ENCODE results near the gene FOXI3. TPM values are rescaled to one million over a fixed set of nuclear protein-coding genes. Genes with fewer than 3 reads are reported as not detected.

FOXI3 gene
- total RNA-seq, 1 experiment from 2014 or later, result not detected

- H3K27me3 Mint-ChIP-seq (ENCODE audit: insufficient read depth, unreplicated experiment), result peaks cover 9% of the 10 kb centered on the region
- intact Hi-C loops (cut with micrococcal nuclease; ENCODE audit: unreplicated experiment), result loop anchor here (2.0 to 10.0 kb wide), 3 partner anchors 106 to 150 kb away; no protein-coding TSS in a partner anchor
- TF ChIP-seq CTCF (IDR thresholded peaks at IDR 0.05; ENCODE audit: insufficient read depth in 1 of 2, low read depth in 1 of 2, low read length in 1 of 2, severe bottlenecking in 1 of 2, unreplicated experiment in 1 of 2), result no peak
These were observed 6.1 kb upstream of the FOXI3 start for GRCh38 chr2:88458633-88459032.

GRCh38 chr2:88452980-88453582, 588 bp upstream of the FOXI3 start:
- BruUV-seq (replicated peaks), result no TSS peak
- H3K9me3 Mint-ChIP-seq (ENCODE audit: unreplicated experiment), result no peaks in the 10 kb centered on the region

More at GRCh38 chr2:88458633-88459032, 6.1 kb upstream of the FOXI3 start:
- H3K4me3 Mint-ChIP-seq (ENCODE audit: unreplicated experiment), result no peak overlapping the region
- peaks cover 8% of the 10 kb centered on the region for H3K4me1 Mint-ChIP-seq (ENCODE audit: low read depth, unreplicated experiment)
- no TSS peak for BruUV-seq (replicated peaks)
- Histone ChIP-seq H3K27me3 (replicated peaks; ENCODE audit: control insufficient read depth, insufficient read depth, low read length) (no peaks in the 10 kb centered on the region), H3K4me1 (peaks cover 11% of the 10 kb centered on the region; the same call in 1 of the 2 replicates), H3K36me3 (ENCODE audit: control insufficient read depth, insufficient read depth, low read length) (no peaks in the 10 kb centered on the region), H3K4me3 (ENCODE audit: low read depth, low read length) (no peak overlapping the region), H3K9me3 (no peaks in the 10 kb centered on the region)
- ChIA-PET POLR2A (no interaction called here), CTCF (interaction anchor here (0.7 kb wide), 1 partner anchor 105 kb away, joined by 3 read pairs; no protein-coding TSS in a partner anchor)
- H3K27ac Mint-ChIP-seq (ENCODE audit: unreplicated experiment), result no peak overlapping the region
- H3K9me3 Mint-ChIP-seq (ENCODE audit: unreplicated experiment), result no peaks in the 10 kb centered on the region
- peaks cover 6% of the 10 kb centered on the region for H3K36me3 Mint-ChIP-seq (ENCODE audit: insufficient read depth, unreplicated experiment)
- DNase-seq, result no peak

More at GRCh38 chr2:88452980-88453582, 588 bp upstream of the FOXI3 start:
- Histone ChIP-seq H3K36me3 (ENCODE audit: control insufficient read depth, insufficient read depth, low read length) (no peaks in the 10 kb centered on the region), H3K4me3 (ENCODE audit: low read depth, low read length) (no peak overlapping the region), H3K27me3 (replicated peaks; ENCODE audit: control insufficient read depth, insufficient read depth, low read length) (no peaks in the 10 kb centered on the region; the same call in 1 of the 2 replicates), H3K4me1 (peaks cover 5% of the 10 kb centered on the region; the same call in 1 of the 2 replicates), H3K9me3 (no peaks in the 10 kb centered on the region)
- Mint-ChIP-seq H3K27me3 (ENCODE audit: insufficient read depth, unreplicated experiment) (peaks cover 11% of the 10 kb centered on the region), H3K27ac (ENCODE audit: unreplicated experiment) (no peak overlapping the region), H3K4me3 (ENCODE audit: unreplicated experiment) (peak overlapping the region; percentile 63), H3K36me3 (ENCODE audit: insufficient read depth, unreplicated experiment) (peaks cover 6% of the 10 kb centered on the region), H3K4me1 (ENCODE audit: low read depth, unreplicated experiment) (no peaks in the 10 kb centered on the region)
- POLR2A ChIA-PET, result no interaction called here
- no peak for TF ChIP-seq CTCF (IDR thresholded peaks at IDR 0.05; ENCODE audit: insufficient read depth in 1 of 2, low read depth in 1 of 2, low read length in 1 of 2, severe bottlenecking in 1 of 2, unreplicated experiment in 1 of 2)
- no peak for DNase-seq
- CTCF ChIA-PET, result no interaction called here
- intact Hi-C loops (cut with micrococcal nuclease; ENCODE audit: unreplicated experiment), result loop anchor here (10.0 kb wide), 1 partner anchor 118 kb away; no protein-coding TSS in a partner anchor

Data from Caco-2 (cell line).